Calu3 (cell line): Measurements from ENCODE around the gene NIPBL. TPM values are rescaled to one million over a fixed set of nuclear protein-coding genes. Genes with fewer than 3 reads are reported as not detected.
"Not testable (repeated sequence)": the region's sequence is repeated elsewhere in the genome, so short reads cannot be mapped to it uniquely, and the experiment has no call there.

Experiments used
- BruUV-seq: library from RNA; stranded (reverse); fragments of 400-500 nt; replicated peaks from 2 replicates; lab custom pipeline; 2021; lab: Mats Ljungman, UMichigan
- CTCF ChIA-PET: fragments of 300-600 bp; sonication (Branson Sonifier 250); formaldehyde crosslinking; loops from one replicate; lab custom pipeline; 2022; ENCODE audit warnings: antibody characterized with exemption; lab: Charles Lee
- DNase-seq: peaks from one replicate; pipeline ENCODE4 v3.0.0; 2022
- H3K27ac Mint-ChIP-seq: one replicate; pipeline ENCODE4 v1.8.0; 2022; ENCODE audit warnings: mixed read lengths; ENCODE audit not compliant: unreplicated experiment
- H3K27me3 Mint-ChIP-seq: one replicate; pipeline ENCODE4 v1.8.0; 2022; ENCODE audit warnings: mixed read lengths; ENCODE audit not compliant: unreplicated experiment
- H3K36me3 Mint-ChIP-seq: one replicate; pipeline ENCODE4 v1.8.0; 2022; ENCODE audit warnings: mild to moderate bottlenecking, moderate library complexity, mixed read lengths; ENCODE audit not compliant: insufficient read depth, unreplicated experiment
- H3K4me1 Mint-ChIP-seq: one replicate; pipeline ENCODE4 v1.8.0; 2022; ENCODE audit warnings: mild to moderate bottlenecking, low read depth, mixed read lengths; ENCODE audit not compliant: unreplicated experiment
- H3K4me3 Mint-ChIP-seq: one replicate; pipeline ENCODE4 v1.8.0; 2022; ENCODE audit warnings: mild to moderate bottlenecking, low read depth, moderate library complexity, mixed read lengths; ENCODE audit not compliant: unreplicated experiment
- H3K9me3 Mint-ChIP-seq: one replicate; pipeline ENCODE4 v1.8.0; 2022; ENCODE audit warnings: low read depth, mixed read lengths; ENCODE audit not compliant: unreplicated experiment
- intact Hi-C: fragments of 100-400 bp; cut with micrococcal nuclease; formaldehyde crosslinking; loops from one replicate; pipeline ENCODE4 v1.10.0; 2022; ENCODE audit not compliant: unreplicated experiment
- total RNA-seq: library from RNA; stranded (reverse); gene quantifications from 2 replicates; pipeline ENCODE4 v1.2.3, GENCODE V29; 2022
- TF ChIP-seq, protein P1 (sequence below): fragments of 200-600 bp; IDR thresholded peaks from one replicate; pipeline ENCODE4 v1.8.0; 2022; ENCODE audit warnings: antibody characterized with exemption; ENCODE audit not compliant: unreplicated experiment

NIPBL gene
- total RNA-seq, 1 experiment from 2014 or later, result 53.2 TPM

DNA sequence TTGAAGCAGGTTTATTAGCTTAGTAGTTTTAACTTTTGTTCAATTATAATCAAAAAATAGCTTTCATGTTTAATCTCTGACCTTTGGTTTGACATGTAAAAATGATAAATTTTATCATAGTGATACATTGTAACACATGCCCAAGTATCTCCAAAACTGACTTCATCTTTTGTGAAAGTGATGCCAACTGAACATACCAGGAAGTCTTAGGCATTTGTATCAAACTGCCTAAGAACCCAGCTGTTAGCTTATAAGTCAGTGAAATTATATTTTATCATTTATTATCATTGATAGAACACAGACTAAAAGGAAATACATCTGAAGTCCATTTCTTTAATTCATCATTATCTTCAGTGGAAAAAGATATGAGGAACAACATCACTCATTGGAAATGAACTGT lies 39.1 kb downstream of the NIPBL start:
- DNase-seq, result no peak
- H3K27me3 Mint-ChIP-seq, result no peaks in the 10 kb centered on the region
- no TSS peak for BruUV-seq
- intact Hi-C loops, result no loop called here
- no peak overlapping the region for H3K4me3 Mint-ChIP-seq
- H3K36me3 Mint-ChIP-seq, result no peaks in the 10 kb centered on the region
- CTCF ChIA-PET, result no interaction called here
- TF ChIP-seq, protein P1, sequence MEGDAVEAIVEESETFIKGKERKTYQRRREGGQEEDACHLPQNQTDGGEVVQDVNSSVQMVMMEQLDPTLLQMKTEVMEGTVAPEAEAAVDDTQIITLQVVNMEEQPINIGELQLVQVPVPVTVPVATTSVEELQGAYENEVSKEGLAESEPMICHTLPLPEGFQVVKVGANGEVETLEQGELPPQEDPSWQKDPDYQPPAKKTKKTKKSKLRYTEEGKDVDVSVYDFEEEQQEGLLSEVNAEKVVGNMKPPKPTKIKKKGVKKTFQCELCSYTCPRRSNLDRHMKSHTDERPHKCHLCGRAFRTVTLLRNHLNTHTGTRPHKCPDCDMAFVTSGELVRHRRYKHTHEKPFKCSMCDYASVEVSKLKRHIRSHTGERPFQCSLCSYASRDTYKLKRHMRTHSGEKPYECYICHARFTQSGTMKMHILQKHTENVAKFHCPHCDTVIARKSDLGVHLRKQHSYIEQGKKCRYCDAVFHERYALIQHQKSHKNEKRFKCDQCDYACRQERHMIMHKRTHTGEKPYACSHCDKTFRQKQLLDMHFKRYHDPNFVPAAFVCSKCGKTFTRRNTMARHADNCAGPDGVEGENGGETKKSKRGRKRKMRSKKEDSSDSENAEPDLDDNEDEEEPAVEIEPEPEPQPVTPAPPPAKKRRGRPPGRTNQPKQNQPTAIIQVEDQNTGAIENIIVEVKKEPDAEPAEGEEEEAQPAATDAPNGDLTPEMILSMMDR, result no peak
- no peak overlapping the region for H3K27ac Mint-ChIP-seq
- H3K4me1 Mint-ChIP-seq, result no peaks in the 10 kb centered on the region
- no peaks in the 10 kb centered on the region for H3K9me3 Mint-ChIP-seq

DNA sequence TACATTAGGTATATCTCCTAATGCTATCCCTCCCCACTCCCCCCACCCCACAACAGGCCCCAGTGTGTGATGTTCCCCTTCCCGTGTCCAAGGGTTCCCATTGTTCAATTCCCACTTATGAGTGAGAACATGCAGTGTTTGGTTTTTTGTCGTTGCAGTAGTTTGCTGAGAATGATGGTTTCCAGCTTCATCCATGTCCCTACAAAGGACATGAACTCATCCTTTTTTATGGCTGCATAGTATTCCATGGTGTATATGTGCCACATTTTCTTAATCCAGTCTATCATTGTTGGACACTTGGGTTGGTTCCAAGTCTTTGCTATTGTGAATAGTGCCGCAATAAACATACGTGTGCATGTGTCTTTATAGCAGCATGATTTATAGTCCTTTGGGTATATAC lies 40.0 kb downstream of the NIPBL start:
- H3K36me3 Mint-ChIP-seq, intact Hi-C loops, H3K27ac Mint-ChIP-seq, CTCF ChIA-PET, H3K4me1 Mint-ChIP-seq, BruUV-seq, DNase-seq, H3K27me3 Mint-ChIP-seq, H3K9me3 Mint-ChIP-seq, H3K4me3 Mint-ChIP-seq: not testable (repeated sequence)

DNA sequence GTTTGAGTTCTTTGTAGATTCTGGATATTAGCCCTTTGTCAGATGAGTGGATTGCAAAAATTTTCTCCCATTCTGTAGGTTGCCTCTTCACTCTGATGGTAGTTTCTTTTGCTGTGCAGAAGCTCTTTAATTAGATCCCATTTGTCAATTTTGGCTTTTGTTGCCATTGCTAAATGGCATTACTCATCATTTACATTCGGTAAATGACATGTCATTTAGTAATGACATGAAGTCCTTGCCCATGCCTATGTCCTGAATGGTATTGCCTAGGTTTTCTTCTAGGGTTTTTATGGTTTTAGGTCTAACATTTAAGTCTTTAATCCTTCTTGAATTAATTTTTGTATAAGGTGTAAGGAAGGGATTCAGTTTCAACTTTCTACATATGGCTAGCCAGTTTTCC lies 40.8 kb downstream of the NIPBL start:
- not testable (repeated sequence) for BruUV-seq, H3K27ac Mint-ChIP-seq

DNA sequence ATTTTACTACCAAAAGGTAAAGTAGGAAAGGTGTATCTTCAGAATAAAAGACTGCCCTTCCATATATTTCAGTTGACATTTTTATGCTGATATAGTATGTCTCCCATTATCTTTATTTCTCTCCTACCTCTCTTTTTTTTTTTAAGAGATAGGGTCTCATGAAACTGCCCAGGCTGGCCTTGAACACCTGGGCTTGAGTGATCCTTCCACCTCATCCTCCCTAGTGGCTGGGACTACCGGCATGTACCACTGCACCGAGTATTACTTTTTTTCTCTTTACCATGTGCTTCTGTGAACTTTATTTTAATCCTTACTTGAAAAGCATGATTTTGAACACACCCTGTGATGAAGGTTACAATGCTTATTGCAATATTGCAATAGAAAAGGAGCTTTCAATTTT lies 42.7 kb downstream of the NIPBL start:
- CTCF ChIA-PET, result no interaction called here
- intact Hi-C loops, result no loop called here
- no TSS peak for BruUV-seq
- TF ChIP-seq, protein P1, result no peak
- DNase-seq, result no peak
- Mint-ChIP-seq H3K4me1 (no peaks in the 10 kb centered on the region), H3K27ac (no peak overlapping the region), H3K4me3 (no peak overlapping the region), H3K27me3 (no peaks in the 10 kb centered on the region), H3K9me3 (no peaks in the 10 kb centered on the region), H3K36me3 (no peaks in the 10 kb centered on the region)

More for the DNA sequence above, 40.8 kb downstream of the NIPBL start:
- H3K36me3 Mint-ChIP-seq, H3K9me3 Mint-ChIP-seq, DNase-seq, intact Hi-C loops, H3K4me3 Mint-ChIP-seq, H3K27me3 Mint-ChIP-seq, H3K4me1 Mint-ChIP-seq, CTCF ChIA-PET: not testable (repeated sequence)

DNA sequence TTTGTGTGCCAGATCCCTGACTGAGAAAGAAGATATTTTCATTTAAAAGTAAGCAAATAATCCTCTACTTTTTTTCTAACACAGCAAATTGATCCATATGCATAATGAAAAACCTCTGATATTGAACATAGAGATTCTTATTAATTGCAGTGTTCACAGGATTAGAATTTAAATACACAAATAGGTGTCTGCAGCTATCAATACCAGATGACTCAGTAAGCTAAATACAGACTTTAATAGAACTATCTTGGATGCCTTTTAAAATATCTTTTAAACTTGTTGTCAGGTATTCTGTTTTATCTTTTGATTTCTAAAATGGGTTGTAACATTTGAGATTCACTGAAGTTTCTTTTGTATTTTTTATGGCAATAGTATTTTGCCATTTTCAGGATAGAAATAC lies 43.1 kb downstream of the NIPBL start:
- Mint-ChIP-seq H3K36me3 (no peaks in the 10 kb centered on the region), H3K4me3 (no peak overlapping the region), H3K9me3 (no peaks in the 10 kb centered on the region), H3K27me3 (no peaks in the 10 kb centered on the region), H3K4me1 (no peaks in the 10 kb centered on the region), H3K27ac (no peak overlapping the region)
- intact Hi-C loops, result no loop called here
- TF ChIP-seq, protein P1, result no peak
- DNase-seq, result no peak
- CTCF ChIA-PET, result no interaction called here
- no TSS peak for BruUV-seq
